Gastrocnemius medialis (tissue), 4 donors: ENCODE measurements around the gene TBRG4.

Experiments used
- CTCF ChIP-seq, 5 experiments: fragments of 450-650 bp in 3 of 5; fragments of 200-600 bp in 2 of 5; sonication (generic) in 2 of 5; IDR thresholded peaks in 4 of 5; conservative IDR thresholded peaks in 1 of 5; 1 replicate in 4 of 5; 2 replicates in 1 of 5; pipeline ENCODE4 v1.5.1; 2016 to 2019; ENCODE audit warnings: antibody characterized with exemption in 5 of 5, mild to moderate bottlenecking in 3 of 5, moderate library complexity in 3 of 5
- POLR2A ChIP-seq, 2 donors: fragments of 450-650 bp; IDR thresholded peaks; one replicate each; pipeline ENCODE4 v1.6.1; 2017; ENCODE audit warnings: antibody characterized with exemption in 2 of 2, mild to moderate bottlenecking in 2 of 2, moderate library complexity in 2 of 2

GRCh38 chr7:45114926-45115325 is 3.4 kb upstream of the TBRG4 start:
- TF ChIP-seq CTCF (IDR thresholded peaks at IDR 0.05 in 4 of 5, conservative IDR thresholded peaks at IDR 0.05 in 1 of 5) (no peak), POLR2A (IDR thresholded peaks at IDR 0.05) (no peak)
